Cardiac septum (tissue), 1 donor: ENCODE data around the gene PICK1. TPM values are rescaled to one million over a fixed set of nuclear protein-coding genes. Genes with fewer than 3 reads are reported as not detected.

Source experiments
- DNase-seq: peaks from one replicate; pipeline ENCODE4 v3.0.0-alpha.2; 2020; ENCODE audit warnings: low spot score
- intact Hi-C: fragments of 100-400 bp; cut with DNase I; formaldehyde crosslinking; loops from one replicate; pipeline ENCODE4 v1.14.0; 2022
- long read RNA-seq: library from polyadenylated mRNA; unstranded; transcript quantifications from one replicate; pipeline ENCODE4 v2.0.0, GENCODE V29; 2021
- total RNA-seq: library from RNA; stranded (reverse); fragmentation: NEBNext Ultra II Directional; extraction: Animal tissue kit (Norgen Biotek cat#: 25700); gene quantifications from one replicate; pipeline ENCODE4 v1.2.1, GENCODE V29; 2021
- donor health status: DM: no; HTN: no; CAD: no.

Gene PICK1
- 19.1 TPM for total RNA-seq
- long read RNA-seq, transcript PICK1-202 (13 exons, 2,164 nt): minor isoform, 7 of 29 reads
- long read RNA-seq, transcript PICK1-201 (13 exons, 2,055 nt): major isoform, 8 of 29 reads
- long read RNA-seq, partial matches to known transcripts: 2 of 29 reads
- long read RNA-seq, other reads (novel, unspliced or antisense): 12 of 29 reads

- intact Hi-C loops: loop anchor here (1.0 to 10.0 kb wide), 2 partner anchors 10 to 408 kb away; partner anchors contain the start of gene KDELR3
- peak; percentile 92 for DNase-seq
Observed at GRCh38 chr22:38056969-38057891, at the start of gene PICK1. TSS of gene PICK1 (plus strand) at chr22:38057404. CDS start at chr22:38057810, 406 bp downstream.

- intact Hi-C loops: no loop called here
Observed at GRCh38 chr22:38009000-38009806, 48.0 kb upstream of the PICK1 start.

GRCh38 chr22:38012604-38013072 is 44.6 kb upstream of the PICK1 start:
- no peak for DNase-seq
- intact Hi-C loops: no loop called here

More at GRCh38 chr22:38009000-38009806, 48.0 kb upstream of the PICK1 start:
- DNase-seq: no peak

- intact Hi-C loops: no loop called here
- no peak for DNase-seq
Observed at GRCh38 chr22:38014083-38014482, 43.1 kb upstream of the PICK1 start.

GRCh38 chr22:38016182-38017151 is 40.7 kb upstream of the PICK1 start:
- intact Hi-C loops: no loop called here
- DNase-seq: no peak

- intact Hi-C loops: no loop called here
- peak; percentile 89 for DNase-seq
Observed at GRCh38 chr22:38017272-38017920, 39.8 kb upstream of the PICK1 start.

GRCh38 chr22:38017939-38018885 is 39.0 kb upstream of the PICK1 start:
- intact Hi-C loops: no loop called here
- DNase-seq: no peak

GRCh38 chr22:38018938-38019827 is 38.0 kb upstream of the PICK1 start:
- no peak for DNase-seq

GRCh38 chr22:38021206-38021605 is 36.0 kb upstream of the PICK1 start:
- intact Hi-C loops: no loop called here
- DNase-seq: no peak

More at GRCh38 chr22:38018938-38019827, 38.0 kb upstream of the PICK1 start:
- intact Hi-C loops: no loop called here

- no peak for DNase-seq
- intact Hi-C loops: no loop called here
Observed at GRCh38 chr22:38023045-38023444, 34.2 kb upstream of the PICK1 start.

GRCh38 chr22:38025514-38025913 is 31.7 kb upstream of the PICK1 start:
- intact Hi-C loops: no loop called here
- DNase-seq: no peak

GRCh38 chr22:38026130-38027111 is 30.8 kb upstream of the PICK1 start:
- DNase-seq: no peak

GRCh38 chr22:38027487-38027886 is 29.7 kb upstream of the PICK1 start:
- intact Hi-C loops: no loop called here
- no peak for DNase-seq

More at GRCh38 chr22:38026130-38027111, 30.8 kb upstream of the PICK1 start:
- intact Hi-C loops: no loop called here

- DNase-seq: no peak
Observed at GRCh38 chr22:38028344-38029130, 28.7 kb upstream of the PICK1 start.

More at GRCh38 chr22:38028344-38029130, 28.7 kb upstream of the PICK1 start:
- intact Hi-C loops: no loop called here
